OCI-LY3 (cell line): ENCODE results near the gene EIPR1.

ENCODE experiments used
- EZH2phosphoT487 ChIP-seq: fragments of 200-600 bp; shearing (Covaris generic); IDR thresholded peaks from 2 replicates; pipeline ENCODE4 v1.6.1; 2018; ENCODE audit warnings: antibody characterized with exemption, mixed run types, low read depth
- TF ChIP-seq, protein P1 (sequence below): fragments of 200-600, 300-600 bp; sonication (generic); IDR thresholded peaks from 2 replicates; pipeline ENCODE4 v1.5.1; 2014; ENCODE audit warnings: antibody characterized with exemption, low read length, low read depth

DNA sequence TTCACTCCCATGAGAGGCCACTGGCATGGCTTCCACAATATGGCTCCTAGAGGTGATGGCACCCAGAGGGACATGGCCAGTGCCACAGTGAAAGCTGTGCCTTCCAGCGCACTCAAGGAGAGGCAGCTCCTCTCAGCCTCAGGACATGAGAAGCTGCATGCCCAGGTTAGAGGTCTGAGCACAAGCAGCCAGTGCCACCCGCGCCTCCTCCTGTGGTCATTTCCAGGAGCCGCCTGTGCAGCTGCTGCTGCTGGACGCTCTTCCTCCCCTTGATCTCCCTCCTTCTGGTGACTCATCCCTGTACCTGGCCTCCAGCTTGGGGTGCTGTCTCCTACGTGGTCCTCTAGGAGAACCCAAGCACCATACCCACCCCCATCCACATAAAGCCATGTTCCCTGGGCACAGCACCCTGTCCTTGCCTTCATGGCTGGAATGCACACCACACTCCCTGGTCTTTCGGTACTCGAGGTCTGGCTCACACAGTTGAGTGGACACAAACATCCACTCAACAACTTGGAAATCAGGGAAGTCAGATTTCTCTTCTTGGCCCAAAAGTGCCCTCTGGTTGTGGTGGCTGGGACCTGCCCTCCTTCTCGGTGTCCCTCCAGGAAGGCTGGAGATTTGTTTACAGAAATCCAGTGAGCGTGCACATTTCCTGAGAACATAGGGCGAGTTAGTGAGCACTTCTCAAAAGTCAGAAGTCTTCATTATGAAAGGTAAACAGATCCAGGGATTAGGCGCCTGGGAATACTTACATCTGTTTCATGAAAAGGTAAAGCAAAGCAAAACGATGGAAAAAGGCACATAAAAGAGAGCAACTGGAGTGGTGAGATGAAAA is 96.7 kb downstream of the EIPR1 start:
- TF ChIP-seq, protein P1, sequence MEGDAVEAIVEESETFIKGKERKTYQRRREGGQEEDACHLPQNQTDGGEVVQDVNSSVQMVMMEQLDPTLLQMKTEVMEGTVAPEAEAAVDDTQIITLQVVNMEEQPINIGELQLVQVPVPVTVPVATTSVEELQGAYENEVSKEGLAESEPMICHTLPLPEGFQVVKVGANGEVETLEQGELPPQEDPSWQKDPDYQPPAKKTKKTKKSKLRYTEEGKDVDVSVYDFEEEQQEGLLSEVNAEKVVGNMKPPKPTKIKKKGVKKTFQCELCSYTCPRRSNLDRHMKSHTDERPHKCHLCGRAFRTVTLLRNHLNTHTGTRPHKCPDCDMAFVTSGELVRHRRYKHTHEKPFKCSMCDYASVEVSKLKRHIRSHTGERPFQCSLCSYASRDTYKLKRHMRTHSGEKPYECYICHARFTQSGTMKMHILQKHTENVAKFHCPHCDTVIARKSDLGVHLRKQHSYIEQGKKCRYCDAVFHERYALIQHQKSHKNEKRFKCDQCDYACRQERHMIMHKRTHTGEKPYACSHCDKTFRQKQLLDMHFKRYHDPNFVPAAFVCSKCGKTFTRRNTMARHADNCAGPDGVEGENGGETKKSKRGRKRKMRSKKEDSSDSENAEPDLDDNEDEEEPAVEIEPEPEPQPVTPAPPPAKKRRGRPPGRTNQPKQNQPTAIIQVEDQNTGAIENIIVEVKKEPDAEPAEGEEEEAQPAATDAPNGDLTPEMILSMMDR: no peak
- TF ChIP-seq EZH2phosphoT487: no peak
